Measurements from ENCODE around the gene CNTN6. TPM values are rescaled to one million over a fixed set of nuclear protein-coding genes. Genes with fewer than 3 reads are reported as not detected.

The CNTN6 gene
- polyA plus RNA-seq, 1 of the 3 experiments (the other 2 are of a cell fraction) = 0.02 TPM

DNA sequence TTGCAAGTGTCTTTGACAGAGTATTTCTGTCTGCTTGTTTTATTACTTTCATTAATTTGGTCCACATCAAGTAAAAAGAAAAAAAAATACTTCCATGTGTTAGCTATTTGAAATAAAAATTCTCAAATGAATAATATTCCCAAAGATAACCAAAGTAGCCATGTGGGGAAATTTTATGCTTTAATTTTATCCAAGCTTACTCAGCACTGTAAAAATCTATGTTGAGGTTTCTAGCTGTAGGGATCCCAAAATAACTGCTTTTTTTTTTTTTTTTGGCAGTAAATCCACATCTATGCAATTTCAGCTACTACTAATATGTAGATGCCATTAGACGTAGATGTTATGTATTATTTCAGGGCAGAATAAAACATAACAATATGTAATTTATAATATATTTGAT lies 35.4 kb upstream of the CNTN6 start:
- Histone ChIP-seq H3K9ac (no peak overlapping the region), H3K4me3 (ENCODE audit: low read depth in 2 of 2, low read length in 1 of 2) (no peak overlapping the region), H4K20me1 (ENCODE audit: insufficient read depth) (no peaks in the 10 kb centered on the region), H3K79me2 (ENCODE audit: insufficient read depth) (no peaks in the 10 kb centered on the region), H3K9me3 (no peaks in the 10 kb centered on the region), H3K27ac (ENCODE audit: low read depth in 2 of 2, low read length in 1 of 2) (no peak overlapping the region), H3K4me1 (ENCODE audit: control insufficient read depth in 1 of 2, insufficient read depth in 2 of 2, low read depth in 1 of 2, low read length in 1 of 2) (no peaks in the 10 kb centered on the region), H3K4me2 (no peak overlapping the region), H3K36me3 (replicated peaks in 1 of 2; ENCODE audit: control insufficient read depth in 1 of 2, insufficient read depth in 2 of 2, low read length in 1 of 2) (no peaks in the 10 kb centered on the region), H2AFZ (ENCODE audit: low read depth) (no peak overlapping the region), H3F3A (replicated peaks; ENCODE audit: insufficient read depth) (no peaks in the 10 kb centered on the region), H3K9me2 (no peaks in the 10 kb centered on the region), H3K27me3 (ENCODE audit: insufficient read depth) (no peaks in the 10 kb centered on the region)
- no peak for DNase-seq
- TF ChIP-seq JUND (IDR thresholded peaks at IDR 0.05) (no peak), TEAD4 (IDR thresholded peaks at IDR 0.05; ENCODE audit: borderline replicate concordance, insufficient read depth) (no peak), EZH2phosphoT487 (IDR thresholded peaks at IDR 0.05; ENCODE audit: borderline replicate concordance, low read depth) (no peak), FOXM1 (IDR thresholded peaks at IDR 0.05; ENCODE audit: low read depth) (no peak), SIN3A (IDR thresholded peaks at IDR 0.05; ENCODE audit: borderline replicate concordance, low read depth, low read length) (no peak), NFIC (IDR thresholded peaks at IDR 0.05; ENCODE audit: borderline replicate concordance) (no peak), POLR2AphosphoS5 (IDR thresholded peaks at IDR 0.05; ENCODE audit: low read depth, low read length) (no peak), FOXJ3 (CRISPR knock-in tag; IDR thresholded peaks at IDR 0.05) (no peak), RAD21 (IDR thresholded peaks at IDR 0.05; ENCODE audit: low read length) (no peak), FOSL2 (IDR thresholded peaks at IDR 0.05; ENCODE audit: borderline replicate concordance, low read depth) (no peak), RCOR1 (IDR thresholded peaks at IDR 0.05; ENCODE audit: low read length) (no peak)
- TF ChIP-seq, protein P1, sequence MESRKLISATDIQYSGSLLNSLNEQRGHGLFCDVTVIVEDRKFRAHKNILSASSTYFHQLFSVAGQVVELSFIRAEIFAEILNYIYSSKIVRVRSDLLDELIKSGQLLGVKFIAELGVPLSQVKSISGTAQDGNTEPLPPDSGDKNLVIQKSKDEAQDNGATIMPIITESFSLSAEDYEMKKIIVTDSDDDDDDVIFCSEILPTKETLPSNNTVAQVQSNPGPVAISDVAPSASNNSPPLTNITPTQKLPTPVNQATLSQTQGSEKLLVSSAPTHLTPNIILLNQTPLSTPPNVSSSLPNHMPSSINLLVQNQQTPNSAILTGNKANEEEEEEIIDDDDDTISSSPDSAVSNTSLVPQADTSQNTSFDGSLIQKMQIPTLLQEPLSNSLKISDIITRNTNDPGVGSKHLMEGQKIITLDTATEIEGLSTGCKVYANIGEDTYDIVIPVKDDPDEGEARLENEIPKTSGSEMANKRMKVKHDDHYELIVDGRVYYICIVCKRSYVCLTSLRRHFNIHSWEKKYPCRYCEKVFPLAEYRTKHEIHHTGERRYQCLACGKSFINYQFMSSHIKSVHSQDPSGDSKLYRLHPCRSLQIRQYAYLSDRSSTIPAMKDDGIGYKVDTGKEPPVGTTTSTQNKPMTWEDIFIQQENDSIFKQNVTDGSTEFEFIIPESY (IDR thresholded peaks at IDR 0.05; ENCODE audit: borderline replicate concordance, low read depth) = no peak
- TF ChIP-seq, protein P2, sequence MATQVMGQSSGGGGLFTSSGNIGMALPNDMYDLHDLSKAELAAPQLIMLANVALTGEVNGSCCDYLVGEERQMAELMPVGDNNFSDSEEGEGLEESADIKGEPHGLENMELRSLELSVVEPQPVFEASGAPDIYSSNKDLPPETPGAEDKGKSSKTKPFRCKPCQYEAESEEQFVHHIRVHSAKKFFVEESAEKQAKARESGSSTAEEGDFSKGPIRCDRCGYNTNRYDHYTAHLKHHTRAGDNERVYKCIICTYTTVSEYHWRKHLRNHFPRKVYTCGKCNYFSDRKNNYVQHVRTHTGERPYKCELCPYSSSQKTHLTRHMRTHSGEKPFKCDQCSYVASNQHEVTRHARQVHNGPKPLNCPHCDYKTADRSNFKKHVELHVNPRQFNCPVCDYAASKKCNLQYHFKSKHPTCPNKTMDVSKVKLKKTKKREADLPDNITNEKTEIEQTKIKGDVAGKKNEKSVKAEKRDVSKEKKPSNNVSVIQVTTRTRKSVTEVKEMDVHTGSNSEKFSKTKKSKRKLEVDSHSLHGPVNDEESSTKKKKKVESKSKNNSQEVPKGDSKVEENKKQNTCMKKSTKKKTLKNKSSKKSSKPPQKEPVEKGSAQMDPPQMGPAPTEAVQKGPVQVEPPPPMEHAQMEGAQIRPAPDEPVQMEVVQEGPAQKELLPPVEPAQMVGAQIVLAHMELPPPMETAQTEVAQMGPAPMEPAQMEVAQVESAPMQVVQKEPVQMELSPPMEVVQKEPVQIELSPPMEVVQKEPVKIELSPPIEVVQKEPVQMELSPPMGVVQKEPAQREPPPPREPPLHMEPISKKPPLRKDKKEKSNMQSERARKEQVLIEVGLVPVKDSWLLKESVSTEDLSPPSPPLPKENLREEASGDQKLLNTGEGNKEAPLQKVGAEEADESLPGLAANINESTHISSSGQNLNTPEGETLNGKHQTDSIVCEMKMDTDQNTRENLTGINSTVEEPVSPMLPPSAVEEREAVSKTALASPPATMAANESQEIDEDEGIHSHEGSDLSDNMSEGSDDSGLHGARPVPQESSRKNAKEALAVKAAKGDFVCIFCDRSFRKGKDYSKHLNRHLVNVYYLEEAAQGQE (IDR thresholded peaks at IDR 0.05; ENCODE audit: low read depth, low read length) = no peak
- TF ChIP-seq, protein P3, sequence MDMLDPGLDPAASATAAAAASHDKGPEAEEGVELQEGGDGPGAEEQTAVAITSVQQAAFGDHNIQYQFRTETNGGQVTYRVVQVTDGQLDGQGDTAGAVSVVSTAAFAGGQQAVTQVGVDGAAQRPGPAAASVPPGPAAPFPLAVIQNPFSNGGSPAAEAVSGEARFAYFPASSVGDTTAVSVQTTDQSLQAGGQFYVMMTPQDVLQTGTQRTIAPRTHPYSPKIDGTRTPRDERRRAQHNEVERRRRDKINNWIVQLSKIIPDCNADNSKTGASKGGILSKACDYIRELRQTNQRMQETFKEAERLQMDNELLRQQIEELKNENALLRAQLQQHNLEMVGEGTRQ (IDR thresholded peaks at IDR 0.05; ENCODE audit: borderline replicate concordance, low read depth, low read length) = no peak
- TF ChIP-seq, protein P4, sequence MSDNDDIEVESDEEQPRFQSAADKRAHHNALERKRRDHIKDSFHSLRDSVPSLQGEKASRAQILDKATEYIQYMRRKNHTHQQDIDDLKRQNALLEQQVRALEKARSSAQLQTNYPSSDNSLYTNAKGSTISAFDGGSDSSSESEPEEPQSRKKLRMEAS (IDR thresholded peaks at IDR 0.05; ENCODE audit: low read depth) = no peak
- WGBS (ENCODE audit: low lambda C conversion rate) = 49% methylated on average over 1 of the region's 1 CpG
- ChIA-PET POLR2A (no interaction called here), CTCF (interaction anchor here (1.2 to 1.7 kb wide), 2 partner anchors 10 to 24 kb away, joined by 3 to 6 read pairs; no protein-coding TSS in a partner anchor)
